WI38 (cell line): ENCODE results near the gene CALHM1.
"Not testable (repeated sequence)": the region's sequence is repeated elsewhere in the genome, so short reads cannot be mapped to it uniquely, and the experiment has no call there.

ENCODE experiments used
- H3K4me3 ChIP-seq: 2 replicates; pipeline ENCODE4 v1.5.1; 2011; ENCODE audit warnings: low read depth, mild to moderate bottlenecking, control low read depth, low read length
- CTCF ChIP-seq: IDR thresholded peaks from 2 replicates; pipeline ENCODE4 v1.5.1; 2012; ENCODE audit warnings: low read depth, mild to moderate bottlenecking, control low read depth, low read length

The CALHM1 gene

GRCh38 chr10:103423748-103424147 is 35.0 kb downstream of the CALHM1 start:
- no peak overlapping the region for H3K4me3 ChIP-seq
- TF ChIP-seq CTCF = no peak

GRCh38 chr10:103419101-103419500 is 39.6 kb downstream of the CALHM1 start:
- no peak for TF ChIP-seq CTCF
- H3K4me3 ChIP-seq = no peak overlapping the region

GRCh38 chr10:103417601-103418000 is 41.1 kb downstream of the CALHM1 start:
- no peak overlapping the region for H3K4me3 ChIP-seq
- TF ChIP-seq CTCF = no peak

- H3K4me3 ChIP-seq = not testable (repeated sequence)
Observed at GRCh38 chr10:103417148-103417469, 41.6 kb downstream of the CALHM1 start.

GRCh38 chr10:103416436-103417147 is 42.1 kb downstream of the CALHM1 start:
- TF ChIP-seq CTCF = no peak
- H3K4me3 ChIP-seq = no peak overlapping the region

- TF ChIP-seq CTCF = no peak
- no peak overlapping the region for H3K4me3 ChIP-seq
Observed at GRCh38 chr10:103415581-103415980, 43.1 kb downstream of the CALHM1 start.

- no peak for TF ChIP-seq CTCF
Observed at GRCh38 chr10:103413564-103413963, 45.1 kb downstream of the CALHM1 start.

More at GRCh38 chr10:103413564-103413963, 45.1 kb downstream of the CALHM1 start:
- no peak overlapping the region for H3K4me3 ChIP-seq
